SK-N-SH (cell line): ENCODE results near the gene EXOC7. TPM values are rescaled to one million over a fixed set of nuclear protein-coding genes. Genes with fewer than 3 reads are reported as not detected.

Source experiments
- CTCF ChIA-PET: fragments of 300-600, 350-600 bp; formaldehyde crosslinking; extraction: SDS; loops from one replicate; lab custom pipeline; 2021; lab: Yijun Ruan, JAX
- POLR2A ChIA-PET: fragments of 350-600 bp; sonication (Branson Sonifier 250); formaldehyde crosslinking; extraction: SDS; loops from one replicate; lab custom pipeline; 2020; ENCODE audit warnings: antibody characterized with exemption, inconsistent platforms; lab: Yijun Ruan, JAX
- DNase-seq: peaks from one replicate; pipeline ENCODE4 v3.0.0; 2012
- H2AFZ ChIP-seq: fragments of 200-600 bp; sonication (generic); 2 replicates; pipeline ENCODE4 v1.8.1; 2016; ENCODE audit warnings: antibody characterized with exemption, mild to moderate bottlenecking, low read depth
- H3F3A ChIP-seq: fragments of 200-600 bp; sonication (generic); replicated peaks from 2 replicates; pipeline ENCODE3; 2016; ENCODE audit warnings: antibody characterized with exemption, mild to moderate bottlenecking; ENCODE audit not compliant: insufficient read depth
- H3K27ac ChIP-seq, 2 experiments: fragments of 200-500 bp in 1 of 2; fragments of 200-600 bp in 1 of 2; sonication (Bioruptor generic) in 1 of 2; sonication (generic), shearing (Covaris generic) in 1 of 2; 2 replicates each; pipeline versions ENCODE4 v1.5.1 to v1.6.1; 2014 to 2016; ENCODE audit warnings: low read depth in 2 of 2, inconsistent platforms in 1 of 2, low read length in 1 of 2, mild to moderate bottlenecking in 1 of 2, mixed read lengths in 1 of 2
- H3K27me3 ChIP-seq: fragments of 200-600 bp; sonication (generic), shearing (Covaris generic); 2 replicates; pipeline ENCODE4 v1.6.1; 2016; ENCODE audit warnings: mixed run types; ENCODE audit not compliant: insufficient read depth
- H3K36me3 ChIP-seq, 2 experiments: fragments of 200-500 bp in 1 of 2; fragments of 200-600 bp in 1 of 2; sonication (Bioruptor generic) in 1 of 2; sonication (generic) in 1 of 2; replicated peaks in 1 of 2; 2 replicates each; pipeline versions ENCODE3 to v1.5.1; 2014 to 2016; ENCODE audit warnings: low read length in 1 of 2, mild to moderate bottlenecking in 1 of 2; ENCODE audit not compliant: insufficient read depth in 2 of 2, control insufficient read depth in 1 of 2
- H3K4me1 ChIP-seq, 2 experiments: fragments of 200-500 bp in 1 of 2; fragments of 200-600 bp in 1 of 2; sonication (Bioruptor generic) in 1 of 2; sonication (generic), shearing (Covaris generic) in 1 of 2; 2 replicates each; pipeline versions ENCODE4 v1.5.1 to v1.6.1; 2014 to 2016; ENCODE audit warnings: low read depth in 1 of 2, low read length in 1 of 2, mixed run types in 1 of 2; ENCODE audit not compliant: insufficient read depth in 2 of 2, control insufficient read depth in 1 of 2
- H3K4me2 ChIP-seq: fragments of 200-600 bp; sonication (generic), shearing (Covaris generic); 2 replicates; pipeline ENCODE4 v1.6.1; 2017; ENCODE audit warnings: mixed run types
- H3K4me3 ChIP-seq, 2 experiments: fragments of 200-500 bp in 1 of 2; fragments of 200-600 bp in 1 of 2; sonication (Bioruptor generic) in 1 of 2; sonication (generic), shearing (Covaris generic) in 1 of 2; 2 replicates each; pipeline versions ENCODE4 v1.5.1 to v1.8.1; 2014 to 2016; ENCODE audit warnings: low read depth in 2 of 2, inconsistent platforms in 1 of 2, low read length in 1 of 2, mild to moderate bottlenecking in 1 of 2, mixed read lengths in 1 of 2, moderate library complexity in 1 of 2
- H3K79me2 ChIP-seq: fragments of 200-600 bp; sonication (generic); 2 replicates; pipeline ENCODE4 v1.8.1; 2017; ENCODE audit warnings: mild to moderate bottlenecking; ENCODE audit not compliant: insufficient read depth
- H3K9ac ChIP-seq: fragments of 200-600 bp; sonication (generic); 2 replicates; pipeline ENCODE4 v1.6.1; 2017; ENCODE audit warnings: mixed run types
- H3K9me2 ChIP-seq: fragments of 200-600 bp; sonication (generic); 2 replicates; pipeline ENCODE4 v1.6.1; 2017; ENCODE audit warnings: mixed run types
- H3K9me3 ChIP-seq: fragments of 200-600 bp; sonication (generic); 2 replicates; pipeline ENCODE4 v1.6.1; 2017; ENCODE audit warnings: mixed run types, mild to moderate bottlenecking, moderate library complexity
- H4K20me1 ChIP-seq: fragments of 200-600 bp; sonication (generic); 2 replicates; pipeline ENCODE4 v1.6.1; 2017; ENCODE audit warnings: mild to moderate bottlenecking, mixed run types; ENCODE audit not compliant: insufficient read depth
- CHD2 ChIP-seq: fragments of 150-350 bp; IDR thresholded peaks from 2 replicates; pipeline ENCODE4 v1.6.1; 2018; ENCODE audit warnings: low read length; ENCODE audit not compliant: partially characterized antibody
- FOXM1 ChIP-seq: IDR thresholded peaks from 2 replicates; pipeline ENCODE4 v1.4.0; 2012; ENCODE audit warnings: low read depth, mild to moderate bottlenecking
- GABPA ChIP-seq: IDR thresholded peaks from 2 replicates; pipeline ENCODE4 v1.4.0; 2012; ENCODE audit warnings: low read depth, mild to moderate bottlenecking
- NFIC ChIP-seq: IDR thresholded peaks from 2 replicates; pipeline ENCODE4 v1.4.0; 2012; ENCODE audit warnings: borderline replicate concordance
- REST ChIP-seq: IDR thresholded peaks from 2 replicates; pipeline ENCODE4 v1.6.1; 2012; ENCODE audit warnings: mild to moderate bottlenecking, low read depth, low read length, moderate library complexity
- RFX5 ChIP-seq: IDR thresholded peaks from 2 replicates; pipeline ENCODE4 v1.6.1; 2012; ENCODE audit warnings: mild to moderate bottlenecking, improper control_type of control experiment, low read length
- USF1 ChIP-seq: IDR thresholded peaks from 2 replicates; pipeline ENCODE4 v1.4.0; 2012; ENCODE audit warnings: low read depth, borderline replicate concordance
- ZBTB33 ChIP-seq: IDR thresholded peaks from 2 replicates; pipeline ENCODE4 v1.4.0; 2012; ENCODE audit warnings: low read depth, borderline replicate concordance
- WGBS: methylation state at CpG from one replicate; pipeline ENCODE4 v1.1.6; 2017; ENCODE audit warnings: low lambda C conversion rate; 5-methylcytosine and 5-hydroxymethylcytosine counted together
- polyA plus RNA-seq, 3 experiments: library from polyadenylated mRNA; depleted of rRNA; stranded (reverse); fragments of >200 nt; gene quantifications; 2 replicates each; pipeline ENCODE4 v1.2.3, GENCODE V29; 2012

The EXOC7 gene
- polyA plus RNA-seq, 1 of the 3 experiments (the other 2 are of a cell fraction): 129 TPM

DNA sequence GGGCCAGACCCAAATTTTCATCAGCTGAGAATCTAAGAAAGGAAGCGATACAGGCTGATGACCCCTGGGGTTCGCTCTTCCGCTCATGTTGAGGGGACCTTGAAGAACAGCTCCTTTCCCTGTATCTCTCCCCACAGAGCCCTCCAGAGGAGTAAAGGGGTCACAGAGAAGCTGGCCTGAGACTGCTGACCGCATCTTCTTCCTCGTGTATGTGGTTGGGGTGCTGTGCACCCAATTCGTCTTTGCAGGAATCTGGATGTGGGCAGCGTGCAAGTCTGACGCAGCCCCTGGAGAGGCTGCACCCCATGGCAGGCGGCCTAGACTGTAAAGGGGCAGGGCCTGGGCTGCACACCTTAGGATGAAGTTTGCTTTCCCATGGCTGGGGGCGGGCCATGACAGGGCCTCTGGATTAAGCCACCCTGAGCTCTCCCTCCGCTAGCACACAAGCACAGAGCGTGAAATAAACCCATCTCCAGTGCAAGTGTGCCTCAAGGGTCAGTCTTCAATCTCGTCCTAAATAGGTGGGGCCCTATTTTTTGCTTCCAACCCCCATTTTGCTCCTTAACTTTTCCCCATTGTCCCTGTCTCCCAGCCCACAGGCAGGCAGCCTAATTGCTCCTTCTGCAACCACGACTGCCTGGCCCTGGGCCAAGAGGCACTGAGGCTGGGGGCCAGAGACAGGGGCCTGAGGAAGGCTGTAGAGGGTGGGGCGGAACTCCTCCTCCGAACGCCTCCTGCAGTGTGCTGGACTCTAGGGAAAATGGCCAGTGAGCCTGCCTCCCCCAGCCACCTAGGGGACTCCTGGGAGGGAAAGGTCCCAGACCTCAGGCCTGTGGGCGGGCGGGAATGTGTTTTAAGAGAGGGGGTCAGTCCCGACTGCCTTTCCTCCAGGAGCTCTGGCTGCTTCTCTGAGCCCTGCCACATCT, 21.0 kb downstream of the EXOC7 start:
- no peaks in the 10 kb centered on the region for H3K9me2 ChIP-seq
- H2AFZ ChIP-seq: no peak overlapping the region
- CTCF ChIA-PET: interaction anchor here (0.8 to 3.0 kb wide), 6 partner anchors 9 to 197 kb away, joined by 3 to 21 read pairs (median 6); no protein-coding TSS in a partner anchor
- peaks cover 31% of the 10 kb centered on the region for H3K27me3 ChIP-seq
- POLR2A ChIA-PET: interaction anchor here (0.6 to 3.4 kb wide), 2 partner anchors 10 to 84 kb away, joined by 3 to 20 read pairs; no protein-coding TSS in a partner anchor
- peaks cover 19% of the 10 kb centered on the region for H3F3A ChIP-seq
- no peak overlapping the region for H3K4me2 ChIP-seq
- no peaks in the 10 kb centered on the region for H3K9me3 ChIP-seq
- no peak overlapping the region for H3K4me3 ChIP-seq
- H3K4me1 ChIP-seq: peaks cover 0 to 23% of the 10 kb centered on the region in 2 experiments; a peak in 1 of 4 replicates
- H3K36me3 ChIP-seq: peaks cover 24 to 51% of the 10 kb centered on the region in 2 experiments
- no peaks in the 10 kb centered on the region; the same call in 1 of the 2 replicates for H4K20me1 ChIP-seq
- H3K79me2 ChIP-seq: no peaks in the 10 kb centered on the region
- 90% methylated on average over 18 of the region's 20 CpGs for WGBS
- peak; percentile 38 for DNase-seq
- no peak overlapping the region for H3K9ac ChIP-seq
- peak; percentile 63; the same call in 1 of the 2 replicates for TF ChIP-seq NFIC
- TF ChIP-seq RFX5: no peak
- no peak overlapping the region for H3K27ac ChIP-seq

DNA sequence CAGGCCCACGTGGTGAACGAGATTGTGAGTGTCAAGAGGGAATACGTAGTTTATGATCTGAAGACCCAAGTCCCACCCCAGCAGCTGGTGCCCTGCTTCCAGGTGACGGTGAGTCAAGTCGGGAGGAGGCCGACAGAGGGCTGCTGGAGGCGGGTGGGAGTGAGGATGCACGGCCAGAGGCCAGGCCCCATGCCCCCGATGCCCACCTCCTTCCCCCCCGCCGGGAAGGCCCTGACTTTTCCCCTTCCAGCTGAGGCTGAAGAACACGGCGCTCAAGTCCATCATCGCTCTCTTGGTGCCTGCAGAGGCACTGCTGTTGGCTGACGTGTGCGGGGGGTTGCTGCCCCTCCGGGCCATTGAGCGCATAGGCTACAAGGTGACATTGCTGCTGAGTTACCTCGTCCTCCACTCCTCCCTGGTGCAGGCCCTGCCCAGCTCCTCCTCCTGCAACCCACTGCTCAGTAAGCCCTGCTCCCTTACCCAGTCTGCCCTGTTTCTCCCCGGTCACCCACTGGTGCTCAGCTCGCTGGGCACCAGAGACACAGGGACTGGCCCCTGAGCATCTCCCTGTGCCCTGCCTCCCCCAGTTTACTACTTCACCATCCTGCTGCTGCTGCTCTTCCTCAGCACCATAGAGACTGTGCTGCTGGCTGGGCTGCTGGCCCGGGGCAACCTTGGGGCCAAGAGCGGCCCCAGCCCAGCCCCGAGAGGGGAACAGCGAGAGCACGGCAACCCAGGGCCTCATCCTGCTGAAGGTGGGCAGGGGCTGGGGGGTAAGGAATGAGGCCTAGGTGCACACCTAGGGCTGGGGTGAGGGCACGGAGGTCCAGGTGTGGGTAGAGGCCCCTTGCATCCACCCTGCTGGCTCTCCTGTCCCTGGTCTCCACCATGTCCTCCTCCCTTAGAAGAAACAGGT, 22.0 kb downstream of the EXOC7 start:
- Histone ChIP-seq H3K9me3 (no peaks in the 10 kb centered on the region), H3K36me3 (peaks cover 18 to 41% of the 10 kb centered on the region in 2 experiments), H3K9me2 (no peaks in the 10 kb centered on the region), H3K4me2 (no peak overlapping the region), H3K79me2 (no peaks in the 10 kb centered on the region), H3F3A (peaks cover 23% of the 10 kb centered on the region), H3K27me3 (peaks cover 41% of the 10 kb centered on the region), H3K9ac (no peak overlapping the region), H4K20me1 (no peaks in the 10 kb centered on the region; the same call in 1 of the 2 replicates), H3K4me1 (peaks cover 0 to 32% of the 10 kb centered on the region in 2 experiments; a peak in 1 of 4 replicates), H2AFZ (no peak overlapping the region), H3K27ac (no peak overlapping the region), H3K4me3 (no peak overlapping the region)
- peak; percentile 50 for DNase-seq
- POLR2A ChIA-PET: interaction anchor here (0.6 to 3.4 kb wide), 4 partner anchors 11 to 62 kb away, joined by 3 to 20 read pairs (median 5); no protein-coding TSS in a partner anchor
- no peak for TF ChIP-seq FOXM1
- no peak for TF ChIP-seq USF1
- TF ChIP-seq CHD2: no peak
- no peak for TF ChIP-seq REST
- no peak for TF ChIP-seq GABPA
- no peak for TF ChIP-seq ZBTB33
- 80% methylated on average over 22 of the region's 27 CpGs for WGBS
- CTCF ChIA-PET: interaction anchor here (0.8 to 7.8 kb wide), 9 partner anchors 8 to 198 kb away, joined by 3 to 64 read pairs (median 6); no protein-coding TSS in a partner anchor
